ENCODE measurements around the gene TIRAP. TPM values are rescaled to one million over a fixed set of nuclear protein-coding genes. Genes with fewer than 3 reads are reported as not detected.

The TIRAP gene
- total and polyA plus RNA-seq, 2 of the 8 experiments (the other 6 are each of a cell fraction or from before 2014, with no cell fraction given), result 5.3 TPM

DNA sequence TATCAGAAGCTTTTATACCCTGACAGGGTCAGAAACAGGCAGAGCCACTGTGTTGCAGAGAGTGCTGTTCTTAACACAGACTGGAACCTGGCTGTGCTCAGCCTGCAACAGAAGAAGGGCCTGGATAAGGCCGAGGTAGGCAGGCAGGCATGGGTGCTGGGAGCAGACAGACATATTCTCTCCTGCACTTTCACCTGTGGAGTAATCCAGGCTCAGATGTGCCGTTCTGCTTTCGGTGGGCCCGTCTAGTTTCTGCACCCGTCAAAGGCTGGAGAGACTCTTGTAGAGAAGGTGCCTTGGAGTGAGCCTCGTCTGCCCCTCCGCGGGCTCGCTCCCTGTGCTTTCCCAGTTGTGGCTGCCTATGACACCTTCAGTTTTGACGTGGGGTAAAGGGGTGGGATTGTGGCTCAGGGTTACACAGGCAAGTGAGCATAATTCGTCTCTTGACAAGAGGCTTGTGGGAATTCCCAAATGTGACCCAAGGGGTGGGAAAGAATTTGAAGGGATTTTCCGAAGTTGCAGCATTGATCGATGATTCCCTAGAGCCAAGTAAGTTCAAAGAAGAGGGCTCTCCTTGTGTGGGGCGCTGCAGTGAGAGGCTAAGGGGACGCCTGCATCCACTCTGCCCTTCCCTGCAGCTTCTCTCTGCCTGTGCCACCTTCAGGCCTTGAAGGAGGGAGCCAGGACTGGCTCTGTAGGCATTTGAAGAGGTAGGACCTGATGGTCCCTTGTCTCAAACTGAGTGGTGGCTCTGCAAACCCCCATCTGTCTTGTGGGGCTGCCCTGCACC lies 56.4 kb downstream of the TIRAP start (continued):
- TF ChIP-seq CHD7 (IDR thresholded peaks at IDR 0.05; ENCODE audit: insufficient replicate concordance, low read length) (no peak), POLR2A (IDR thresholded peaks at IDR 0.05; ENCODE audit: control extremely low read depth in 1 of 2, low read depth in 2 of 2, low read length in 2 of 2) (no peak), RAD21 (IDR thresholded peaks at IDR 0.05 in 1 of 2, conservative IDR thresholded peaks at IDR 0.05 in 1 of 2; ENCODE audit: low read depth in 2 of 2, low read length in 2 of 2) (no peak)

All from H1 (cell line).